ENCODE data around the gene NELFE.
"Not testable (repeated sequence)": the region's sequence is repeated elsewhere in the genome, so short reads cannot be mapped to it uniquely, and the experiment has no call there.

The NELFE gene

GRCh38 chr6:31948306-31948705 is 10.5 kb downstream of the NELFE start:
- no peak for DNase-seq

DNA sequence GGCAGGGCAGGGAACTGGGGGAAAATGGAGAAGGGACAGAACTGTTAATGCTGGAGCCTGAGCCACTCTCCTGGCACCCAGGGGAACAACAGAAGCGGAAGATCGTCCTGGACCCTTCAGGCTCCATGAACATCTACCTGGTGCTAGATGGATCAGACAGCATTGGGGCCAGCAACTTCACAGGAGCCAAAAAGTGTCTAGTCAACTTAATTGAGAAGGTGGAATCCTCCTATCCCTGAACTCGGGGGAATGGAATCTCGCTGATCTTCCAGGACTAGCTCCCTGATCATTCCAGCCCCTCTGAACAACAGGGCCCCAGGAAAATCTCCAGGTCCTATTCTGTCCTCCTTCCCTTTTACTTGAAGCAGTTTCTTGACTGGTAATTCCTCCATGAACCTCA is 10.9 kb downstream of the NELFE start:
- no peak for DNase-seq

DNA sequence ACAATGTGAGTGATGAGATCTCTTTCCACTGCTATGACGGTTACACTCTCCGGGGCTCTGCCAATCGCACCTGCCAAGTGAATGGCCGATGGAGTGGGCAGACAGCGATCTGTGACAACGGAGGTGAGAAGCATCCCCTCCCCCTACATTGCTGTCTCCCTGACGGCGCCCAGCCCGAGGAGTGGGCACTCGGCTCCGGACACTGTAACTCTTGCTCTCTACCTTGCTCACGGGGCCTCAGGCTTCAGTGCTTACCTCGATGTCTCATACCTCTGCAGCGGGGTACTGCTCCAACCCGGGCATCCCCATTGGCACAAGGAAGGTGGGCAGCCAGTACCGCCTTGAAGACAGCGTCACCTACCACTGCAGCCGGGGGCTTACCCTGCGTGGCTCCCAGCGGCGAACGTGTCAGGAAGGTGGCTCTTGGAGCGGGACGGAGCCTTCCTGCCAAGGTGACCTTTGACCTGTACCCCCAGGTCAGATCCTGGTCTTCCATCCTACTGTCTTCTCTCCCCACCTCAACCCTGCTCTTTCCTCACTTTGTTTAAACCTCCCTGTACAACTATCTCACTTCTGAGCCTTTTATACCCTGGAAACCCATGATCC is 11.6 kb downstream of the NELFE start:
- no peak for DNase-seq

GRCh38 chr6:31946370-31946885 is 12.3 kb downstream of the NELFE start:
- no peak for DNase-seq

- DNase-seq = no peak
These were observed 13.0 kb downstream of the NELFE start, which contains the start of gene CFB for GRCh38 chr6:31945507-31946369. TSS of gene CFB (plus strand) at chr6:31946095. CDS start at chr6:31946222, 127 bp downstream.

GRCh38 chr6:31945154-31945506 is 13.6 kb downstream of the NELFE start:
- DNase-seq = no peak

- no peak for DNase-seq
These were observed 15.0 kb downstream of the NELFE start for GRCh38 chr6:31943742-31944141.

- DNase-seq = no peak
These were observed 18.5 kb downstream of the NELFE start for GRCh38 chr6:31940256-31940664.

DNA sequence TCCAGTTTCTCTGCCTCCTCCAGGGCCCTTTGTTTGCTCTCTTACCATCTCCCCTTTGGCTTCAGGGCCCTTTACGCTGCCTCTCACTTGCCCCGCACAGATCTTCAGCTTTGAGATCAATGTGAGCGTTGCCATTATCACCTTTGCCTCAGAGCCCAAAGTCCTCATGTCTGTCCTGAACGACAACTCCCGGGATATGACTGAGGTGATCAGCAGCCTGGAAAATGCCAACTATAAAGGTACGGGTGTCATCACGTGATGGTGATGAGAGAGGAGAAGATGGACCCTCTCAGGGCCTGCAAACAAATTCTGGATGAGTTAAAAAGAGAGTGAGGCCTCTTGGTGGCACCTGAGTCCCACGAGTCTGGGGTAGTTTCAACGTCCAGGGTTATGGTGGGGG is 22.9 kb downstream of the NELFE start:
- no peak for DNase-seq

DNA sequence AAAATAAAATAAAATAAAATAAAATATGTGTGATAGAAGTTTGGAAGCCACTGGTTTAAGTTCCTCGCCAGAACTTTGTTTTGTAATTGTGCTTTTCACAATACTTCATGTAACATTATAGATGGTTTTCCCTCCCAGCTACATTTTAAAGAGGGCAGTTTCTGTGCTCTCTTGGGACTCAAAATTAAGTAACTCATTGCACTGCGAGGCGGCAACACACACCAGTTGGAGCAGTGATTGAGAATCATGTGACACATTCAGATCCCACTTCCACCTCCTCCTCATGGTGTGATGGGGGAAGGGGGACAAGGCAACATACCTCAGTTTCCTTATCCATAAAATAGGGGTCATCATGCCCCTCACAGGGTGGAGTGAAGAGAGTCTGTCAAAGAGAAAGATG is 23.8 kb downstream of the NELFE start:
- no peak for DNase-seq

DNA sequence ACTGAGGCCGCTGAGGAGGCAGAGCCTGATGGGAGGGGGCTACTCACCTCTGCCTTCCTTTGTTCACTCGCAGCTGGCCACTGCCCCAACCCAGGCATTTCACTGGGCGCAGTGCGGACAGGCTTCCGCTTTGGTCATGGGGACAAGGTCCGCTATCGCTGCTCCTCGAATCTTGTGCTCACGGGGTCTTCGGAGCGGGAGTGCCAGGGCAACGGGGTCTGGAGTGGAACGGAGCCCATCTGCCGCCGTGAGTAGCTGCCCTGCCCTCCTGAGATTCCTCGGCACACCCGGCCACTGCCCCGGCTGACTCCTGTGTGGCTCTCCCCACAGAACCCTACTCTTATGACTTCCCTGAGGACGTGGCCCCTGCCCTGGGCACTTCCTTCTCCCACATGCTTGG is 25.2 kb downstream of the NELFE start:
- no peak for DNase-seq

DNA sequence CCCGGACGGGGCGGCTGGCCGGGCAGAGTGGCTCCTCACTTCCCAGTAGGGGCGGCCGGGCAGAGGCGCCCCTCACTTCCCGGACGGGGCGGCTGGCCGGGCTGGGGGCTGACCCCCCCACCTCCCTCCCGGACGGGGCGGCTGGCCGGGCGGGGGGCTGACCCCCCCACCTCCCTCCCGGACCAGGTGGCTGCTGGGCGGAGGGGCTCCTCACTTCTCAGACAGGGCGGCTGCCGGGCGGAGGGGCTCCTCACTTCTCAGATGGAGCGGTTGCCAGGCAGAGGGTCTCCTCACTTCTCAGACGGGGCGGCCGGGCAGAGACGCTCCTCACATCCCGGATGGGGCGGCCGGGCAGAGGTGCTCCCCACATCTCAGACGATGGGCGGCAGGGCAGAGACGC is 26.6 kb downstream of the NELFE start:
- not testable (repeated sequence) for DNase-seq

DNA sequence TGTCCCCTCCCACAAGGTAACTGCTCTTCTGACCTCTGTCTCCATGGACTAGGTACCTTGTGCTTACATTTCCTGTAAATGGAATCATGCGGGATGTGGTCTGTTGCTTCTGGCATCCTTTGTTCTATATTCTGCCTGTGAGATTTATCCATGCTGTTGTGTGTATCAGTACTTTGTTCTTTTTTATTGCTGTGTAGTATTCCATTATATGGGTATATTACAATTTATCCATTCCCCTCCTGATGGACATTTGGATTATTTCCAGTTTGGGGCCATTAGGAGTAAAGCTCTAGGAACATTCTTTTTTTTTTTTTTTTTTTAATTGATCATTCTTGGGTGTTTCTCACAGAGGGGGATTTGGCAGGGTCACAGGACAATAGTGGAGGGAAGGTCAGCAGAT is 27.8 kb downstream of the NELFE start:
- no peak for DNase-seq

DNA sequence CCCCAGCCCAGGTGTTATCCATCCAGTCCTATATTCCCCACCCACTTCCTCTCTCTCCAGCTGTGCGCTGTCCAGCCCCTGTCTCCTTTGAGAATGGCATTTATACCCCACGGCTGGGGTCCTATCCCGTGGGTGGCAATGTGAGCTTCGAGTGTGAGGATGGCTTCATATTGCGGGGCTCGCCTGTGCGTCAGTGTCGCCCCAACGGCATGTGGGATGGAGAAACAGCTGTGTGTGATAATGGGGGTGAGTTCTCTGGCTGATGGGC is 30.2 kb downstream of the NELFE start:
- DNase-seq = no peak

DNA sequence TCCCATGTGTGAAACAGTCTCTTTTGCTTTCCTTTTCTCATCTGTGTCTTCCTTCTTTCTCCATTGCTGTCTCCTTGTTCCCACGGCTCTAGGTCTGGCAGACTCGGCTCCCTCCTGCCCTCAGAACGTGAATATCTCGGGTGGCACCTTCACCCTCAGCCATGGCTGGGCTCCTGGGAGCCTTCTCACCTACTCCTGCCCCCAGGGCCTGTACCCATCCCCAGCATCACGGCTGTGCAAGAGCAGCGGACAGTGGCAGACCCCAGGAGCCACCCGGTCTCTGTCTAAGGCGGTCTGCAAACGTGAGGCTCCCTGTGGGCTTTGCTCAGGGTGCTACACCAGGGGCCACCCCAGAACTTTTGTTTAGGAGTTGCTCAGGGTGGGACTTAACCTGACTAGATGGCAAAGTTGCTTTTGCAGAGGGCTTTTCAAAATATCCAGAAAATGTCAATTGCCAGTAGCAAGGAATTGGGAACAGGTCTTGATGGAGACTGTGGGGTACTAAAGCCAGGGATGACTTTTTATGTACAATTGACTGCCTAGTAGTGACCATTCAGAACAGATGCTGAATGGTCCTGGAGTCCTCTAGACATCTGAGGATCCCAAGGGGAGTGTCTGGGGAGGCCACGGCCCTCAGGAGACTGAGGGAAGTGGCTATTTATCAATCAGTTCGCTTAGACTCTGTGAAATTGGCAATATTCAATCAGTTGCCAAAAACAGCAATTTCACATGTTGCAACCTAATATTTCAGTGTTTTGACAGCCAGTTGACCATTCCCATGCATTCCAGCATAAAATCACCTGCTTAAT is 30.7 kb downstream of the NELFE start:
- no peak for DNase-seq

DNA sequence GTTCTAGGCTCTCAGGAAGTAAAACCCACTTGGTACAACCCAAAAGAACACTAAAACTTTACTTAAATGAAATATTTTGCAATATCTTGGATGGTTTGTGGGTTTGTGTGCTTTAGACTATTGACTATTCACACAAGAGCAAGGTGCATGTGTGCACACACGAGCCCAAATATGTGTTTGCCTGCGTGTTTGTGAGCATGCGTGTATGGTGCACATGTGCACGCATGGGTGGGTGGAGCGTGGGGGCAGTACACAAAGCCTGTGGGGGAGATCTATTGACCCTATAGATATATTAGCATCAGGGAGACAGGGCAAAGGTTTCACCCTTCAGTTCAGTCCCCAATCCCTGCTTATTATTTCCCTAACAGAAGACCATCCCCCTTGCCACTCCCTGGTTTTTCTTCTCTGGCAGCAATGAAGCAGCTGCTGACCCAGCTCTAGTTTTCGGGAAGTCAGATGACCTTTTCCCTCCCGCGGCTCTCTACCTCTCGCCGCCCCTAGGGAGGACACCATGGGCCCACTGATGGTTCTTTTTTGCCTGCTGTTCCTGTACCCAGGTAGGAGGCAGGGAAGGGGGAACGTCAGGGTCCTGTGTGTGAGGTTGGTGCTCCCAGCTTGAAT is 31.4 kb downstream of the NELFE start, which contains the start of gene C2:
Gene C2 (plus strand): TSS at position 476 of the 621 bp plus-strand sequence. CDS start 36 bp downstream, at position 512.
- no peak for DNase-seq

GRCh38 chr6:31922942-31923341 is 35.8 kb downstream of the NELFE start:
- no peak for DNase-seq

DNA sequence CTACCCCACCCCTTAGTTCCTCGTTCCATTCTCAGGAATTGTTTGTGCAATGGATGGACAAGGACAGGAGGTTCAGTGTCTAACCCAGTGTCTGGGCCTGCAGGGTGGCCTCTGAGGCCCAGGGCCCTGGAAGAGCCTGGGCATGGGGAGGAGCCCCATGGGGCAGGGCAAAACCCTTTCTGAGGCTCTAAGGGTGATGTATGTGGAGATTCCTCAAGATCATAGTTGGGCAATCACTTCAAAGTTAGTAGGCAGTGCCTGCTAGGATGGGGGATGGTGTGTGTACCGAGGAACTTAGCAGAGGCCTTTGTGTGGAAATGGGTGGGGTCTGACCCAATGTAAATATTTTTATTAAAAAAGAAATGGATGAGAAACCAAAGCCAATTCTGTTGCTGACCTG is 38.0 kb downstream of the NELFE start:
- no peak for DNase-seq

DNA sequence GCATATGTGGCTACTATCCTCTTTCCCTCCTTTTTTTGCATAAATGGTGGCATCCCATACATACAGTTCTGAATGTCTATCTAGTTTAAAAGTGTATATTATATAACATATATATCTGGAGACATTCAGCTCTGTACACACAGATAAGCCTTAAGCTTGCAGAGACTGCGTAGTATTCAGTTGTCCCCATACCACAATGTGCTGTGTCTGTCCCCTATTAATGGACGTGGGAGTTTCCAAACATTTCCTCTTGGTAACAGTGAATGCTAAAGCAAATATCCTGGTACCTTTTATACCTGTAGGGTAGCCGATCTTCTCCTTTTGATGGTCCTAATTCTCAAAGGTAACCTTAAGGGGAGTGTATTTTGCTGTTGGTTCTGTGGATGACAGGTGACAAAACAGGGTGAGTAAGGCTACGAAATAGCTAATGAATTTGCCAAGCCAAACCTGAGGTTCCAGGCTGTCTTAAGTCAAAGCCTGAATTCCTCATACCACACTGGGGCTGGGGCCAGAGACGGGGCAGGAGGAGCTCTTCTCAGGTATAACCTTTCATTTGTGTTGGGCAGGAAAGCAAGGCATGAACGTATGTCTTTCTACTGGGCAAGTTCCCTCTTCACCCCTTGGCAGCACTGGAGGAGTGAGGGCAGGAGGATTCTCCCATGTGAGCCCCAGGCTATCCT is 39.0 kb downstream of the NELFE start:
- DNase-seq = no peak

DNA sequence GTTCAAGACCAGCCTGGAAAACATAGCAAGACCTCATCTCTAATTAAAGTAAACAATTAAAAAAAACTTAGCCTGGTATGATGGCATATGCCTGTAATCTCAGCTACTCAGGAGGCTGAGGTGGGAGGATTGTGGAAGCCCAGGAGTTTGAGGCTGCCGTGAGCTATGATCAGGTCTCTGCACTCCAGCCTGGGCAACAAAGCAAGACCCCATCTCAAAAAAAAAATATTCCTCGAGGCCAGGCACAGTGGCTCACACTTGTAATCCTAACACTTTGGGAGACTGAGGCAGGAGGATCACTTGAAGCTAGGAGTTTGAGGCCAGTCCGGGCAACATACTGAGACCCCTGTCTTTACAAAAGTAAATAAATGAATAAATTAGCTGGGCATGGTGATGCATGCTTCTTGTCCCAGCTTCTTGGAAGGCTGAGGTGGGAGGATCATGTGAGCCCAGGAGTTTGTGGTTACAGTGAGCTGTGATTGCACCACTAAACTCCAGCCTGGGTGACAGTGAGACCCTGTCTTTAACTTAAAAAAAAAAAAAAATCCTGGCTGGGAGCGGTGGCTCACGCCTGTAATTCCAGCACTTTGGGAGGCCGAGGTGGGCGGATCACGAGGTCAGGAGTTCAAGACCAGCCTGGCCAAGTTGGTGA is 40.6 kb downstream of the NELFE start:
- no peak for DNase-seq

- DNase-seq = no peak
These were observed 43.0 kb downstream of the NELFE start for GRCh38 chr6:31915756-31916155.

GRCh38 chr6:31915351-31915750 is 43.4 kb downstream of the NELFE start:
- no peak for DNase-seq

Measured in SIG-M5 (cell line).